GM12878 (cell line): Measurements from ENCODE around the gene FGFR4. TPM values are rescaled to one million over a fixed set of nuclear protein-coding genes. Genes with fewer than 3 reads are reported as not detected.

Experiments used
- ATAC-seq: fragments of 200-7000 bp; cut with Tn5 transposase; 3 replicates; pipeline ENCODE4 v1.9.1; 2020; ENCODE audit warnings: mild to moderate bottlenecking, moderate library complexity
- BruUV-seq: library from RNA; stranded (reverse); fragments of 400-500 nt; replicated peaks from 2 replicates; lab custom pipeline; 2021; lab: Mats Ljungman, UMichigan
- CTCF ChIA-PET: fragments of 300-600 bp; sonication (Branson Sonifier 250); formaldehyde crosslinking; extraction: SDS; loops from one replicate; lab custom pipeline; 2021; ENCODE audit warnings: inconsistent platforms; lab: Yijun Ruan, JAX
- POLR2A ChIA-PET: fragments of 350-600 bp; formaldehyde crosslinking; extraction: SDS; loops from one replicate; lab custom pipeline; 2021; ENCODE audit warnings: inconsistent platforms; lab: Charles Lee
- RAD21 ChIA-PET: fragments of 300-600 bp; sonication (Branson Sonifier 250); formaldehyde crosslinking; loops from one replicate; lab custom pipeline; 2023; ENCODE audit warnings: antibody characterized with exemption; ENCODE audit not compliant: unreplicated experiment; lab: Charles Lee
- SMC1A ChIA-PET: fragments of 300-600 bp; sonication (Branson Sonifier 250); formaldehyde crosslinking; loops from one replicate; lab custom pipeline; 2023; ENCODE audit not compliant: unreplicated experiment, uncharacterized antibody; lab: Charles Lee
- DNase-seq: peaks from one replicate; pipeline ENCODE4 v3.0.0-alpha.2; 2011; ENCODE audit warnings: low read depth, low spot score
- FAIRE-seq: peaks from 3 replicates; lab custom pipeline; 2011; peaks lifted over from hg19 to GRCh38; lab: Jason Lieb, UNC
- H2AFZ ChIP-seq: 2 replicates; pipeline ENCODE4 v1.6.0; 2011; ENCODE audit warnings: low read depth, low read length, control low read depth; ENCODE audit not compliant: control insufficient read depth
- H3K27ac ChIP-seq: 2 replicates; pipeline ENCODE4 v1.5.1; 2011; ENCODE audit warnings: control low read depth; ENCODE audit not compliant: control insufficient read depth, insufficient read depth
- H3K27me3 ChIP-seq, 2 experiments: replicated peaks in 1 of 2; 2 replicates each; pipeline versions ENCODE4 v1.6.0 to v1.6.1; 2011; ENCODE audit warnings: low read length in 1 of 2; ENCODE audit not compliant: control insufficient read depth in 2 of 2, insufficient read depth in 2 of 2
- H3K36me3 ChIP-seq, 2 experiments: 2 replicates each; pipeline ENCODE4 v1.5.1; 2011; ENCODE audit warnings: low read length in 1 of 2; ENCODE audit not compliant: control insufficient read depth in 2 of 2, insufficient read depth in 2 of 2
- H3K4me1 ChIP-seq: 2 replicates; pipeline ENCODE4 v1.6.1; 2011; ENCODE audit warnings: mild to moderate bottlenecking, low read length, moderate library complexity, mixed read lengths; ENCODE audit not compliant: control insufficient read depth, insufficient read depth
- H3K4me2 ChIP-seq: 2 replicates; pipeline ENCODE4 v1.6.0; 2011; ENCODE audit warnings: control low read depth; ENCODE audit not compliant: control insufficient read depth, insufficient read depth
- H3K4me3 ChIP-seq: fragments of 200-600 bp; sonication (generic); 2 replicates; pipeline ENCODE4 v1.5.1; 2016
- H3K79me2 ChIP-seq: 2 replicates; pipeline ENCODE4 v1.6.0; 2011; ENCODE audit warnings: low read length; ENCODE audit not compliant: control insufficient read depth, insufficient read depth
- H3K9ac ChIP-seq: 2 replicates; pipeline ENCODE4 v1.8.0; 2011; ENCODE audit warnings: low read length, control low read depth, mixed read lengths; ENCODE audit not compliant: control insufficient read depth, insufficient read depth
- H3K9me3 ChIP-seq: replicated peaks from 3 replicates; pipeline ENCODE4 v1.5.1; 2011; ENCODE audit warnings: mild to moderate bottlenecking, low read length; ENCODE audit not compliant: control insufficient read depth, insufficient read depth
- H4K20me1 ChIP-seq: 2 replicates; pipeline ENCODE4 v1.6.0; 2011; ENCODE audit not compliant: control insufficient read depth, insufficient read depth
- ATF3 ChIP-seq: IDR thresholded peaks from 2 replicates; pipeline ENCODE4 v1.6.1; 2011; ENCODE audit warnings: low read depth, mild to moderate bottlenecking, low read length, moderate library complexity, borderline replicate concordance; ENCODE audit errors: extremely low read depth
- BCL11A ChIP-seq: IDR thresholded peaks from 2 replicates; pipeline ENCODE4 v1.6.1; 2011; ENCODE audit warnings: low read depth, low read length
- CBX5 ChIP-seq: sonication (generic); IDR thresholded peaks from 2 replicates; pipeline ENCODE4 v1.6.1; 2016; ENCODE audit warnings: low read depth, moderate library complexity, mild to moderate bottlenecking, inconsistent platforms
- CEBPB ChIP-seq, 2 experiments: fragments of 150-350 bp in 1 of 2; IDR thresholded peaks; 2 replicates each; pipeline ENCODE4 v1.6.1; 2012 to 2014; ENCODE audit warnings: low read depth in 2 of 2, low read length in 2 of 2, borderline replicate concordance in 1 of 2, inconsistent platforms in 1 of 2
- CHD1 ChIP-seq: IDR thresholded peaks from 2 replicates; pipeline ENCODE4 v1.6.1; 2012; ENCODE audit warnings: low read depth, low read length, improper control_type of control experiment
- E4F1 ChIP-seq: fragments of 450-650 bp; IDR thresholded peaks from 2 replicates; pipeline ENCODE4 v1.6.1; 2018; ENCODE audit warnings: borderline replicate concordance, mild to moderate bottlenecking; ENCODE audit not compliant: partially characterized antibody
- EED ChIP-seq: sonication (generic); IDR thresholded peaks from 2 replicates; pipeline ENCODE4 v1.6.1; 2016; ENCODE audit warnings: antibody characterized with exemption, low read depth
- ELK1 ChIP-seq: IDR thresholded peaks from 2 replicates; pipeline ENCODE4 v1.6.1; 2012; ENCODE audit warnings: low read depth, low read length, improper control_type of control experiment
- MTA2 ChIP-seq: fragments of 450-650 bp; IDR thresholded peaks from 2 replicates; pipeline ENCODE4 v1.6.1; 2016; ENCODE audit warnings: low read depth, mild to moderate bottlenecking, moderate library complexity
- NFXL1 ChIP-seq: fragments of 450-650 bp; IDR thresholded peaks from 2 replicates; pipeline ENCODE4 v1.6.1; 2017; ENCODE audit warnings: antibody characterized with exemption, mild to moderate bottlenecking, borderline replicate concordance
- SMAD1 ChIP-seq: fragments of 450-650 bp; IDR thresholded peaks from 2 replicates; pipeline ENCODE4 v1.6.1; 2018; ENCODE audit warnings: mild to moderate bottlenecking, low read depth; ENCODE audit not compliant: partially characterized antibody
- YBX1 ChIP-seq: fragments of 450-650 bp; IDR thresholded peaks from 2 replicates; pipeline ENCODE4 v1.6.1; 2016; ENCODE audit warnings: antibody characterized with exemption
- YY1 ChIP-seq: IDR thresholded peaks from 2 replicates; pipeline ENCODE4 v1.6.1; 2011; ENCODE audit warnings: low read depth, mild to moderate bottlenecking, low read length
- ZBTB40 ChIP-seq: fragments of 450-650 bp; IDR thresholded peaks from 2 replicates; pipeline ENCODE4 v1.6.1; 2016; ENCODE audit warnings: mild to moderate bottlenecking, moderate library complexity, borderline replicate concordance
- ZNF217 ChIP-seq: fragments of 450-650 bp; IDR thresholded peaks from 2 replicates; pipeline ENCODE4 v1.6.1; 2017; ENCODE audit warnings: antibody characterized with exemption, mild to moderate bottlenecking
- WGBS: methylation state at CpG from one replicate; pipeline ENCODE4 v1.1.6; 2016; ENCODE audit warnings: low lambda C conversion rate; ENCODE audit not compliant: insufficient replicate concordance, insufficient coverage; ENCODE audit errors: missing lambda C conversion rate; 5-methylcytosine and 5-hydroxymethylcytosine counted together
- in situ Hi-C: fragments of 300-500 bp; cut with MboI; formaldehyde crosslinking; loops from 9 replicates; pipeline ENCODE4 v1.14.3; 2018; ENCODE audit warnings: mixed read lengths
- intact Hi-C: fragments of 100-400 bp; cut with micrococcal nuclease; formaldehyde crosslinking; loops from one replicate; pipeline ENCODE4 v1.14.2; 2022; ENCODE audit not compliant: unreplicated experiment
- polyA plus RNA-seq, 11 experiments: library from polyadenylated mRNA; depleted of rRNA in 4 of 11; unstranded in 6 of 11; stranded (reverse) in 5 of 11; fragments of >200 nt; fragmentation: Nextera tagmentation in 4 of 11; fragmentation: Illumina TruSeq in 1 of 11; extraction: Ambion mirVana in 4 of 11; extraction: Trizol in 1 of 11; gene quantifications; 1 replicate in 1 of 11; 2 replicates in 10 of 11; pipeline versions ENCODE4 v1.2.1 to v1.2.3, GENCODE V29; 2011 to 2016; ENCODE audit warnings: inconsistent platforms in 2 of 11, missing spikeins in 2 of 11, low read depth in 1 of 11
- total RNA-seq, 4 experiments: library from RNA; depleted of rRNA in 3 of 4; stranded (reverse); fragments of >200 nt in 3 of 4; fragmentation: Illumina TruSeq in 1 of 4; extraction: Trizol in 1 of 4; gene quantifications; 2 replicates each; pipeline versions ENCODE4 v1.2.1 to v1.2.3, GENCODE V29; 2013 to 2021

Gene FGFR4
- total and polyA plus RNA-seq, 10 of the 15 experiments (the other 5 are each of a cell fraction or from before 2014, with no cell fraction given) = 0.17 to 0.77 (median 0.28) TPM; not detected in 5

GRCh38 chr5:177107159-177107558, 20.4 kb downstream of the FGFR4 start:
- no peak for DNase-seq
- H3K4me1 ChIP-seq = no peaks in the 10 kb centered on the region
- POLR2A ChIA-PET = no interaction called here
- no peak overlapping the region for H3K4me2 ChIP-seq
- H2AFZ ChIP-seq = no peak overlapping the region
- no peaks in the 10 kb centered on the region for H3K79me2 ChIP-seq
- CTCF ChIA-PET = interaction anchor here (1.4 kb wide), 1 partner anchor 35 kb away, joined by 4 read pairs; no protein-coding TSS in a partner anchor
- intact Hi-C loops = no loop called here
- FAIRE-seq = no peak
- SMC1A ChIA-PET = interaction anchor here (1.2 to 1.5 kb wide), 2 partner anchors 20 to 35 kb away, joined by 3 to 4 read pairs; partner anchors contain the start of gene FGFR4
- H3K36me3 ChIP-seq = no peaks in the 10 kb centered on the region
- RAD21 ChIA-PET = no interaction called here
- in situ Hi-C loops = no loop called here
- no peak overlapping the region for H3K27ac ChIP-seq
- H3K9ac ChIP-seq = no peak overlapping the region
- no TSS peak for BruUV-seq
- no peaks in the 10 kb centered on the region for H3K9me3 ChIP-seq
- 24% methylated on average over 4 of the region's 4 CpGs for WGBS
- no peaks in the 10 kb centered on the region for H3K27me3 ChIP-seq
- no peaks in the 10 kb centered on the region for H4K20me1 ChIP-seq
- ATAC-seq = no peak
- no peak overlapping the region for H3K4me3 ChIP-seq
- TF ChIP-seq ATF3 (no peak), CBX5 (no peak), CEBPB (IDR thresholded peaks at IDR 0.05; ENCODE audit: borderline replicate concordance in 1 of 2, low read depth in 2 of 2, low read length in 2 of 2) (no peak), E4F1 (no peak), MTA2 (no peak), EED (no peak), ZNF217 (no peak), CHD1 (no peak), BCL11A (no peak), ELK1 (no peak), SMAD1 (no peak), YY1 (no peak), YBX1 (no peak), ZBTB40 (no peak), NFXL1 (no peak)
